ENCODE data around the gene RASEF. TPM values are rescaled to one million over a fixed set of nuclear protein-coding genes. Genes with fewer than 3 reads are reported as not detected.

The RASEF gene
- total RNA-seq, result 1 to 10 TPM in 2 of 4 donors, under 1 TPM in 2; 0.40 to 9.9 (median 0.81) TPM

DNA sequence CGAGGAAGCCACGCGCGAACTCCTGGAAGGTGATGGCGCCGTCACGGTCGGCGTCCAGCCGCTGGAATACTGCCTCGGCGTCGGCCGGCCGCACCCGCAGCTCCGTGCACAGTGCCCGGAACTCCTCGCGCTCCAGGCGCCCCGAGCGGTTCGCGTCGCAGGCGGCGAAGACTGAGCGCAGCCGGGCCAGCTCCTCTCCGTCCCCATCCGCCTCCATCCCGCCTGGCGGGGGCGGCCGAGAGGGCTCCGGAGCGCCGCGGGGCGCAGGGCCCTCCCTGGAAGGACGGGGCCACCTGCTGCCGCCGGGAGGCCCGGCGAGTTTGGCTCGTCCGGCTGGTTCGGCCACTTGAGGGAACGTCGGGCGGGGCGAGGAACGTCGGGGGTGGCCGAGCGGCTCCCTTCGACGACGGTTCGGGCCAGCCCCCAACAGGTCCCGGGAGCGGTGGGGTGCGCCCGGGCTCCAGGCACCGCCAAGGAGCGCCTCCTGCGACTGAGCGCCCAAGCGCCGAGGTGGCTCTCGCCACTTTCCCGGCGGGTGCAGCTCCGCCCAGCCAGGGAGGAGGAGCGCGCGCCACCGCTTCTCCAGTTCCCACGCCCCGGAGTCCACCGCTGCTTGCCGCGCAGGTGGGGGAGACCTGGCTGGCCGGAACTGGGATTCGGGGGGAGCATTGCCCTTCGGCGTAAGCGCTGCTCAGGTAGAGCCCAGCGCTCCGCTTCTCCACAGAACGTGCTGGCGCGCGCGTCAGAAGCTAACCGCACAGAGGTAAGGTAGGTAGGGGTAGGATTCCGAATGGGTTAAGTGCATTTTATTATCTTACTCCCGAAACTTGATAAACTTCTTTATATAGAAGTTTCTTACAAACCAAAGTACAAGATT, at the start of gene RASEF:
Gene RASEF (minus strand): TSS at position 492 of the 877 bp plus-strand sequence. CDS start 275 bp downstream, at position 217.
- TF ChIP-seq, protein P1, sequence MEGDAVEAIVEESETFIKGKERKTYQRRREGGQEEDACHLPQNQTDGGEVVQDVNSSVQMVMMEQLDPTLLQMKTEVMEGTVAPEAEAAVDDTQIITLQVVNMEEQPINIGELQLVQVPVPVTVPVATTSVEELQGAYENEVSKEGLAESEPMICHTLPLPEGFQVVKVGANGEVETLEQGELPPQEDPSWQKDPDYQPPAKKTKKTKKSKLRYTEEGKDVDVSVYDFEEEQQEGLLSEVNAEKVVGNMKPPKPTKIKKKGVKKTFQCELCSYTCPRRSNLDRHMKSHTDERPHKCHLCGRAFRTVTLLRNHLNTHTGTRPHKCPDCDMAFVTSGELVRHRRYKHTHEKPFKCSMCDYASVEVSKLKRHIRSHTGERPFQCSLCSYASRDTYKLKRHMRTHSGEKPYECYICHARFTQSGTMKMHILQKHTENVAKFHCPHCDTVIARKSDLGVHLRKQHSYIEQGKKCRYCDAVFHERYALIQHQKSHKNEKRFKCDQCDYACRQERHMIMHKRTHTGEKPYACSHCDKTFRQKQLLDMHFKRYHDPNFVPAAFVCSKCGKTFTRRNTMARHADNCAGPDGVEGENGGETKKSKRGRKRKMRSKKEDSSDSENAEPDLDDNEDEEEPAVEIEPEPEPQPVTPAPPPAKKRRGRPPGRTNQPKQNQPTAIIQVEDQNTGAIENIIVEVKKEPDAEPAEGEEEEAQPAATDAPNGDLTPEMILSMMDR (IDR thresholded peaks at IDR 0.05), result no peak
- peak in 1 of 2 donors; percentile 45 for TF ChIP-seq POLR2A (IDR thresholded peaks at IDR 0.05)

DNA sequence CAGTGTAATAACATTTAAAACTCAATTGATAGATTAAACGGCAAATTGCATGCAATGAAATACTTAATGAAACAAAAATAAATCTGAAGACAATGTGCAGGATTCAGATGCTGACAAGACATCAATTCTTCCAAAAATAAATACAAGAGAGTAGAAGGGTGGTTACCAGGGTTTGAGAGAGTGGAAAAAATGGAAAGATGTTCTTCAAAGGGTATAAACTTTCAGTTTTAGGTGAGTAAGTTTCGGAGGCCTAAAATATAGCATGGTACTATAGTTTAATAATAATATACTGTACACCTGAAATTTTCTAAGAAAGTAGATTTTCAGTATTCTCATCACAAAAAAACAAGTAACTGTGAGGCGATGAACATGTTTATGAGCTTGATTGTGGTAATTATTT, 48.2 kb upstream of the RASEF start:
- H3K27me3 ChIP-seq, result no peaks in the 10 kb centered on the region
- H3K27ac ChIP-seq, result no peak overlapping the region
- no peaks in the 10 kb centered on the region for H3K9me3 ChIP-seq
- TF ChIP-seq POLR2A (IDR thresholded peaks at IDR 0.05), result no peak
- TF ChIP-seq, protein P1 (IDR thresholded peaks at IDR 0.05), result no peak
- no peak overlapping the region for H3K4me3 ChIP-seq
- no peaks in the 10 kb centered on the region for H3K36me3 ChIP-seq
- intact Hi-C loops (cut with DNase I; ENCODE audit: low total_unique reads), result no loop called here
- DNase-seq, result no peak
- H3K4me1 ChIP-seq, result no peaks in the 10 kb centered on the region

More for the DNA sequence above, at the start of gene RASEF:
- H3K27me3 ChIP-seq, result no peaks in the 10 kb centered on the region
- no peaks in the 10 kb centered on the region for H3K9me3 ChIP-seq
- DNase-seq, result no peak
- no peak within 1 kb of the TSS for H3K27ac ChIP-seq
- no peaks in the 10 kb centered on the region for H3K36me3 ChIP-seq
- peak within 1 kb of the TSS in 1 of 2 donors; percentile 23 for H3K4me3 ChIP-seq
- no peaks in the 10 kb centered on the region for H3K4me1 ChIP-seq
- intact Hi-C loops (cut with DNase I; ENCODE audit: low total_unique reads), result no loop called here

DNA sequence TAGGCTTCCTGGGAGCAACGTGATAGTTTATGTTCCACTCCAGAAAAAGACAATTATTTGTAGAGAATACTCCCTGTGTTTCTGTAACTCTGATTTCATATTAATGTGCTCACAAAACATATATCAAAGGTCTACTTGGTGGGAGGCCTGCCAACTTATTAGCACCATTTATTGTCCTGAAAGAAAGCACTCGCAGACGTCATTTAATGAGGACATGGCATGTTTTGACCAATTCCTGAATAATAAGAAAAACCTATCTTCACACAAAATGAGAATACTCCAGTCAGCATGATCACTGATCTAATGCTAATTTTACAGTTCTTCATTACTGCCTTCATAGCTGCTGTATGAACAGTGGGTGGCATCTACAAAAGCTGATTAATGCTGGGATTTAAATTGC, 46.4 kb upstream of the RASEF start:
- no peaks in the 10 kb centered on the region for H3K9me3 ChIP-seq
- H3K27me3 ChIP-seq, result no peaks in the 10 kb centered on the region
- no peaks in the 10 kb centered on the region for H3K4me1 ChIP-seq
- no peak for TF ChIP-seq POLR2A (IDR thresholded peaks at IDR 0.05)
- TF ChIP-seq, protein P1 (IDR thresholded peaks at IDR 0.05), result no peak
- intact Hi-C loops (cut with DNase I; ENCODE audit: low total_unique reads), result no loop called here
- DNase-seq, result no peak
- H3K4me3 ChIP-seq, result no peak overlapping the region
- H3K36me3 ChIP-seq, result no peaks in the 10 kb centered on the region
- no peak overlapping the region for H3K27ac ChIP-seq

DNA sequence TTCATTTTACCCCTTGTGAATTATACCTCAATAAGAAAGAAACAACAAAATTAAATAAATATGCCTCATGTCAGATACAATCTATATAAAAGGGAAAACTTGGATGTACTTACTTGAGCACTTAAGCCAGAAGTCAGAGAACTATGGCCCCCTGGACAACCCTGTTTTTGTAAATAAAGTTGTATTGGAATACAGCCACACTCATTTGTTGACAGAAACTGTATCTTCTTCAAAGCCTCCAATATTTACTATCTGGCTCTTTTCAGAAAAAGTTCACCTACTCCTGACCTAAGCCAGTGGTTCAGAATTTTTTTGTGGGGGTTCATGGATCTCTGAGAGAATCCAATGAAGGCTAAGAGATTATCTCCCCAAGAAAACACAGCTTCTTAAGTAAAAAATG, 45.3 kb upstream of the RASEF start:
- intact Hi-C loops (cut with DNase I; ENCODE audit: low total_unique reads), result no loop called here
- Histone ChIP-seq H3K9me3 (no peaks in the 10 kb centered on the region), H3K27me3 (no peaks in the 10 kb centered on the region), H3K4me1 (no peaks in the 10 kb centered on the region), H3K4me3 (no peak overlapping the region), H3K36me3 (no peaks in the 10 kb centered on the region), H3K27ac (no peak overlapping the region)
- no peak for DNase-seq
- TF ChIP-seq, protein P1 (IDR thresholded peaks at IDR 0.05), result no peak
- no peak for TF ChIP-seq POLR2A (IDR thresholded peaks at IDR 0.05)

DNA sequence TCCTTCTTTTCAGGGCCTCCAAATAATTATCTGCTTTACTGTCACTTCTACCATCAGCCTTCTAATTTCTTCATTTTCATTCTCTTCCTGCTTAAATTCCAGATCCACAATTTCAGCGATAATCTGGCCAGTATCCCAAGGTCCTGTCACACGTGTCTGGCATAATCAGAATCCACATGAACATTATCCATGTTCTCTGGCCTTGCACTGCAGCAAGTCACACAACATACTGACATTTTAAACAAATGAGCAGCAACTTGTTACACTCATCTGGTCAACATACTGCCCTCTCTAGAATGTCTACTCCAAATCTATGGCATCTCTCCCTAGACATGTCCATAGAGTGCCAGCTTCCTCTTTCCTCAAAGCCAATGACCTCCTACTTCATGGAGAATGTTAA, 43.8 kb upstream of the RASEF start:
- H3K27ac ChIP-seq, result no peak overlapping the region
- no peaks in the 10 kb centered on the region for H3K36me3 ChIP-seq
- H3K4me1 ChIP-seq, result no peaks in the 10 kb centered on the region
- intact Hi-C loops (cut with DNase I; ENCODE audit: low total_unique reads), result no loop called here
- no peak overlapping the region for H3K4me3 ChIP-seq
- no peaks in the 10 kb centered on the region for H3K27me3 ChIP-seq
- no peak for DNase-seq
- no peaks in the 10 kb centered on the region for H3K9me3 ChIP-seq
- TF ChIP-seq, protein P1 (IDR thresholded peaks at IDR 0.05), result no peak
- TF ChIP-seq POLR2A (IDR thresholded peaks at IDR 0.05), result no peak

Data from uterus (tissue), 4 donors.